HG03045 (cell line): ENCODE measurements around the gene C11orf16.
"Not testable (repeated sequence)": the region's sequence is repeated elsewhere in the genome, so short reads cannot be mapped to it uniquely, and the experiment has no call there.

Experiments
- ATAC-seq: cut with Tn5 transposase; IDR thresholded peaks from one replicate; pipeline ENCODE4 v1.9.1; 2021; ENCODE audit warnings: mild to moderate bottlenecking, moderate library complexity; ENCODE audit not compliant: unreplicated experiment

The C11orf16 gene

GRCh38 chr11:8937659-8938058, 4.9 kb upstream of the C11orf16 start:
- ATAC-seq, result no peak

- ATAC-seq, result no peak
These were observed 4.4 kb upstream of the C11orf16 start for GRCh38 chr11:8937159-8937558.

DNA sequence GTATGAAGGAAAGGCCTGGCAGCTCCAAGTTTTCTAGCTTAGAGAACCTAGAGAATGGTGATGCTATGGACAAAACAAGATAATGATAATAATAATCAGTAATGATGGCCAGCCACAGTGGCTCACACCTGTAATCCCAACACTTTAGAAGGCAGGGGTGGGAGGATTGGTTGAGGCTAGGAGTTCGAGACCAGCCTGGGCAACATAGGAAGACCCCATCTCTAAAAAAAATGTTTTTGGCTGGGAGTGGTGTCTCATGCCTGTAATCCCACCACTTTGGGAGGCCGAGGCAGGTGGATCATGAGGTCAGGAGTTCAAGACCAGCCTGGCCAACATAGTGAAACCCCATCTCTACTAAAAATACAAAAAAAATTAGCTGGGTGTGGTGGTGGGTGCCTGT, 3.0 kb upstream of the C11orf16 start:
- ATAC-seq, result not testable (repeated sequence)

DNA sequence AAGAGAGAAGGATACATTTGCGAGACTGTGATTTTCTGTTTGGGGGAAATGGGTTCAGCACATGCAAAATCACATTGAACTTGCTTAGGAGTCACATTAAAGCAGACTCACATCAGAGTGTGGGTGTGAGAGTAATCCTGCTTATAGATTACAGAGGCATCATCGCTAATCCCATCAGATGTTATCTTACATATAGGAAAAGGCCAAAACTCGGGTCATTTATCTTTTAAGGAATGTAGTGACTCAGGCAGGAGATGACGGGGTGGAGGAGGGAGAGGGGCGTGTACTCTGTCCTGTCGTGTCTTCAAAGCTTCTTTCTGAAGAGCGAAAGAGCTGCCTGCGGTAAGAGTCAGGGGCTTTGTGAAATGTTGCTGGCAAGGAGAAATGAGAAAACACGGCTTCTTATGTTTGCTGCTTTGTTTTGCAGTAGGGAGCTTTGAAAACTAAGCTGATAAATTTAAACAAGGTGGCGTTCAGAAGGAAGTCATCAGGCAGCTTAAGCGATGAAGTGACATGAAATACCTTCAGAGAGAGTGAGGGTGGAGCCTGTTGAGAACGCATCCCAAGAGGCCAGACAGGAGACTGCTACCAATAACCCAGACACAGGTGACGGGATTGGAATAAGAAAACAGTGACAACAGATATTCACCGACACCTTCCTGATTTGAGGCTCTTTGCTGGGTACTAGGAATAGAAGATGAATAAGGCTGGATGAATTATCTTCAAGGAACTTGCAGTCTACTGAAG, 2.2 kb upstream of the C11orf16 start:
- no peak for ATAC-seq

DNA sequence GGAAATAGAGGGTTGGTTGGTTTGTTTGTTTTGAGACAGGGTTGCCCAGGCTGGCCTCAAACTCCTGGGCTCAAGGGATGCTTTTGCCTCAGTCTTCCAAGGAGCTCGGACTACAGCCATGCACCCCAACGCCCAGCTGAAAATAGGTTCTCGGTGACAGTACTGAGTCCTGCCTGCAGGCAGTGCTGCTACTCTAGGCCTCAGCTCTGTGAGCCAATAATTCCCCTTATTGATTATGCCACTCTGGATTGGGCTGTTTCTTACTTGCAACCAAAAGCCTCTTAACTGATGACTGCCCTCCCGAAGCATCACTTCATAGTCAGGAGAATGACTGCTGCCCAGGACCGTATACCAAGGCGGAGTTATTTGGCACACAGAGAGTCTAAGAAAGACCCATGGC, 1.2 kb upstream of the C11orf16 start:
- no peak for ATAC-seq

GRCh38 chr11:8930456-8931175, 2.1 kb downstream of the C11orf16 start:
- no peak for ATAC-seq

DNA sequence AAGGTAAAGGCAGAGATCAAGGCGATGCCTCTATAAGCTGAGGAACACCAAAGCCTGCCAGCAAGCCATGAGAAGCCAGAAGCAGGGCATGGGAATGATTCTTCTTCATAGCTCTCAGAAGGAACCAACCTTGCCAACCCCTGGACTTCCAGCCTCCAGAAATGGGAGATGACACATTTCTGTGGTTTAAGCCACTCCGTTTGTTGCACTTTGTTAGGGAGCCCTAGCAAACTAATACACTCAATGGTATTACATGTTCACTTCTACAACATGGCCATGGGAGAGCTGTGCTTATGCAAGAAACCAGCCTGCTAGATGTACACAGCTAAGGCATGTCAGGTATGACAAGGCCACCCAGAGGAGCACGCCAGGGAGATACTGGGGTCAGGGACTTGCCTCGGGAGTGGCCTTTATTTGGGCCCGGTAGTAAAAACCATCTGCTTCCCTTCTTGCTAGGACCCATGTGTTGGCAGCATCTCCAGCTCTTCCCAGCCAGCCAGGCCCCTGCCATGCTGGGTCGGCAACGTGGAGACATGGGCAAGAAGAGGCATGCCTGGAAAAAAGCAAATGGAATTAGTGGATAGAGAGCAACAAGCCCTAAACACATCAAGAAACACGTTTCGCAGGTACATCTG, 3.6 kb downstream of the C11orf16 start:
- no peak for ATAC-seq

- ATAC-seq, result no peak
These were observed 4.5 kb downstream of the C11orf16 start for GRCh38 chr11:8928205-8928604.

- no peak for ATAC-seq
These were observed 5.5 kb downstream of the C11orf16 start for GRCh38 chr11:8927233-8927632.

GRCh38 chr11:8926236-8926635, 6.5 kb downstream of the C11orf16 start:
- ATAC-seq, result no peak

DNA sequence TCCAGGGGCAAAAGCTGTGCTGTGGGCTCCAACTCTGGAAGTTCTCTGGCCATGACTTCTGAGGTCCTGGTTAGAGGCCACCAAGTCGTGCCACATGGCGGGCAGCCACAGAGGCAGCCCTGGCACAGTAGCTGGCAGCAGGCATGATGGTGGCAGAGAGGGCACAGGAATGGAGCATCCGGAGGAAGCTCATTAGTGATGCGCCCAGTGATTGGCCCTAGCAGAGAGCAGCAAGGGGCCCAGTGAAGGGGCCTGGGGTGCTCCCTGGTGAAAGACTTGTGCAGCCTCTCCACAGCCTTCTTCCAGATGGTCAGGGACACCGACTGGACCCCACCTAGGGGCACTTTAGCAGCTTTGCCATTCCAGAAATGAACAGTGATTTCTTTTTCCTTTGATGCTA, 7.0 kb downstream of the C11orf16 start:
- no peak for ATAC-seq

GRCh38 chr11:8922691-8923090, 10.1 kb downstream of the C11orf16 start:
- ATAC-seq, result no peak

GRCh38 chr11:8917157-8917825, 15.5 kb downstream of the C11orf16 start:
- no peak for ATAC-seq

DNA sequence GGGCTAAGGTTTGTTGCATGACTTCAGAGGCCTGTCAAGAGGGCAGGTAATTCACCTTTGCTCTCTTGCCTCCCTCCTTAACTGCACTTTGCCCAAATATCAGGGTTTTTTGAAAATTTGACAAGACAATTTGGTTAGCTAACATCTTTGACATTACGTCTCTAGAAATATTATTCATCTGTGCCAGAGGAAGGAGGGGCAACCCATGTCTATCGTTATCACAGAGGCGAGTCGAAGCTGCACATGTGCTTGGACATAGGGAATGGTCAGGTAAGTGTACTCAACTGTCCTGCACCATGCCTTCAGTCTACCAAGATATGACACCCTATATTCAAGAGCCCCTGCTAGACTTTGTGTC, 18.1 kb downstream of the C11orf16 start:
- ATAC-seq, result no peak

DNA sequence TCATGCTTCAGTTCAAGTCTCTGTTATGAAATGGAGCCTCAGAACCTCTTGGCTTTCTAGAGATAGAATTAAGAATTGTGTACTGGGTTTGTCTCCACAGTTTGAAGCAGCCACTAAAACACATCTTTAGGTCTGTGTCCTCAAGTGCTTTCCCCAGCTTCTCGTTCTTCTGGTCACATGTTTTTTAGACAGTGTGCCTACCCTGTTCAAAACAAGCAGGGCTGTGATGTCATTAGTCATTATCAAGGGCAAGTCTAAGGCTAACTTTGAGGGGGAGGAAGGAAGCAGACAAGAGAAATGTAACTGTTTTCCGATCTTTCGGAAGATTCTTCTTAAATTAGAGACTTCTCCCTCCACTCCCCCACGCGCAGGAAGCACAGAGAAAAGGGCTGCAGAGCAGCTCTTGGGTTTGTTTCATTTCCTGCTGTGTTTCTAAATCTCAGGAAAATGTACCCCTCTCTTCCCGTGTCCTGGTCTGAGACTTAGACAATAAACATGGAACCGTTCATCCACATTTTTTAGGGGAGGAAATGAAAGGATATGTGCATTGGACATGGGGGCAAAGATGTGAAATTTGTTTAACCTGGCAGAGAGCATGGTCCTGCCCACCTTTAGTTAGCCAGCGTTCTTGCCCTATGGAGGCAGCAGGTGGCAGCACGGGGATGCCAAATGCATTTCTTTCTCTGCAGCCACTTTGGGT, 18.6 kb downstream of the C11orf16 start:
- ATAC-seq, result no peak

DNA sequence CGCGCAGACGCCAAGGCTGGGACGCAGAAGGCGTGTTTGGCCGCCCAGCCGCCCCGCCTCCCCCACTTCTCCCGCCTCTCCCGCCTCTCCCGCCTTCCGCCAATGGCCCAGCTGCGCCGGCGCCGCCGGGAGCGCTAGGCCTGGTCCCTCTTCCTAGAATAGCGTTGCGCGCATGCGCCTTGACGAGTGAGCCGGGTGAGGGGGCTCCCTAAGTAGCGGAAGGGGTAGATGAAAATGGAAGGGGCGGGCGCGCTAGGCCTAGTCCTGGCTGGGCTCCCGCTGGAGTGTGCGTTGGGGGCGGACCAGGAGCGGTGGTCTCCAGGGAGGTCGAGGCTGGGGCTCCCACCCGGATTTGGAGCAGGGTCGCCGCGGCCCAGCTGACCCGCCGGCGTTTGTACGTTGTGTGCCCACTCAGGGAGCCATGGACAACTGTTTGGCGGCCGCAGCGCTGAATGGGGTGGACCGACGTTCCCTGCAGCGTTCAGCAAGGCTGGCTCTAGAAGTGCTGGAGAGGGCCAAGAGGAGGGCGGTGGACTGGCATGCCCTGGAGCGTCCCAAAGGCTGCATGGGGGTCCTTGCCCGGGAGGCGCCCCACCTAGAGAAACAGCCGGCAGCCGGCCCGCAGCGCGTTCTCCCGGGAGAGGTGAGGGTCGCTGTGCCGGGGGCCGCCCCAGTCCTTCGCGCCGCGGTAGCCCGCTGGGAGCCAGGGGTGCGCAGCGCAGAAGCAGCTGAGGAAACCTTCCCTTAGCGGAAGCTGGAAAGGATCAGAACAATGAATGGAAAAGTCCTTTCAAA, 21.5 kb downstream of the C11orf16 start, which contains the start of gene AKIP1:
AKIP1 (plus strand) TSS at position 161 of the 795 bp plus-strand sequence; CDS start at position 422, 261 bp downstream.
- ATAC-seq, result peak; percentile 87

GRCh38 chr11:8910649-8911026, 22.1 kb downstream of the C11orf16 start:
- ATAC-seq, result peak; percentile 3

DNA sequence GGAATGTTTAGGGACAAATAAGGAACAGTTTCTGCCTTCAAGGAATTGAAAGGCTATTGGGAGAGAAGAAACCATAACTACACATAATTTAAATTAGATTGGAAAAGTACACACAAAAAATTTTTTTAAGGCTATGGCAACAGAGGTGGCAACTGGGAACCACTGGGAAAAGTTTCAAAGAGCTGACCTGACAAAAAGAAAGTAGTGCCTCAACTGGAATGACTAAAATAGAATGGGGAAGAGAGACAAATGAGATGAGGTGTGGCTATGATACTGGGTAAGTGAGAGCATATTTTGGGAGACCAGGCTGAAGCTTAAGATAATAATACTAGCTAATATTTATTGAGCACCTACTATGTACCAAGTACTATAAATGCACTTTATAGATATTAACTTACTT, 24.6 kb downstream of the C11orf16 start:
- ATAC-seq, result no peak

- ATAC-seq, result no peak
These were observed 25.6 kb downstream of the C11orf16 start for GRCh38 chr11:8907116-8907515.

DNA sequence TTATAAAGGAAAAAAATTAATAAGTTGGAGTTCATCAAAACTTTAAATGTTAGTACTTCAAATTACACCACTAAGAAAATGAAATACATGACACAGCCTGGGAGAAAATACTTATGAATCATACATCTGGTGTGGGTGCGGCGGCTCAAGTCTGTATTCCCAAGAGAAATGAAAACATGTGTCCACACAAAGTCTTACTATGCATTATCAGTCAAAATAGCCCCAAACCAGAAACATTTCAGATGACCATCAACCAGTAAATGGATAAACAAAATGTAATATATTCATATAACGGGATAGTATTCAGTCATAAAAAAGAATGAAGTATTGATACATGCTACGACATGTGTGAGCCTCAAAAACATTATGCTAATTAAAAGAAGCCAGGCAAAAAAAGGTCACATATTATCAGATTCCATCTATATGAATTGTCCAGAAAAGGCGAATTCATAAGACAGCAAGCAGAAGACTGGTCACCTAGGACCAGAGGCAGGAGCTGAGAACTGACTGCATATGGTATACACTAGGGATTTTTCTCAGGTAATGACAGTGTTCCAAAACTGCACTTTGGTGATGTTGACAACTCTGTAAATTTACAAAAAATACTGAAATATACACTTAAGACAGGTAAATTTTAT, 27.1 kb downstream of the C11orf16 start:
- no peak for ATAC-seq
